Subcutaneous abdominal adipose tissue (tissue), 5 donors: ENCODE results near the gene ERLEC1.

ENCODE experiments used
- H3K27ac ChIP-seq: one replicate; pipeline ENCODE4 v1.7.0; 2013; ENCODE audit warnings: low read depth, mild to moderate bottlenecking, inconsistent platforms, low read length, moderate library complexity
- H3K27me3 ChIP-seq, 5 donors: one replicate each; pipeline ENCODE4 v1.7.0; 2013; ENCODE audit warnings: low read length in 5 of 5, inconsistent platforms in 1 of 5; ENCODE audit not compliant: control insufficient read depth in 5 of 5, insufficient read depth in 4 of 5
- H3K36me3 ChIP-seq, 5 donors: one replicate each; pipeline ENCODE4 v1.7.0; 2013; ENCODE audit warnings: low read length in 5 of 5; ENCODE audit not compliant: control insufficient read depth in 5 of 5, insufficient read depth in 5 of 5
- H3K4me1 ChIP-seq, 5 donors: one replicate each; pipeline ENCODE4 v1.7.0; 2013; ENCODE audit warnings: low read length in 5 of 5, mild to moderate bottlenecking in 3 of 5, moderate library complexity in 1 of 5; ENCODE audit not compliant: control insufficient read depth in 5 of 5, insufficient read depth in 5 of 5
- H3K4me3 ChIP-seq, 5 donors: one replicate each; pipeline ENCODE4 v1.7.0; 2013; ENCODE audit warnings: low read length in 5 of 5, low read depth in 1 of 5
- H3K9ac ChIP-seq, 5 donors: one replicate each; pipeline ENCODE4 v1.7.0; 2013; ENCODE audit warnings: low read length in 5 of 5, mild to moderate bottlenecking in 4 of 5, moderate library complexity in 3 of 5
- H3K9me3 ChIP-seq, 5 donors: one replicate each; pipeline ENCODE4 v1.7.0; 2013; ENCODE audit warnings: low read length in 5 of 5; ENCODE audit not compliant: control insufficient read depth in 5 of 5
- donor health status: healthy.
- donor health status: healthy.
- donor health status: healthy.
- donor health status: healthy.
- donor health status: healthy.

Gene ERLEC1

GRCh38 chr2:53852532-53852931 lies 65.7 kb downstream of the ERLEC1 start:
- H3K27ac ChIP-seq = no peak overlapping the region
- H3K4me3 ChIP-seq = no peak overlapping the region
- peaks cover 0 to 17% (median 15%) of the 10 kb centered on the region in 5 donors for H3K36me3 ChIP-seq
- no peak overlapping the region for H3K9ac ChIP-seq
- no peaks in the 10 kb centered on the region for H3K27me3 ChIP-seq
- H3K4me1 ChIP-seq = peaks cover 0 to 7% (median 2%) of the 10 kb centered on the region in 5 donors
- no peaks in the 10 kb centered on the region for H3K9me3 ChIP-seq

GRCh38 chr2:53854678-53855077 lies 67.8 kb downstream of the ERLEC1 start:
- Histone ChIP-seq H3K9me3 (no peaks in the 10 kb centered on the region), H3K27ac (no peak overlapping the region), H3K4me3 (no peak overlapping the region), H3K9ac (no peak overlapping the region), H3K4me1 (peaks cover 0 to 12% (median 2%) of the 10 kb centered on the region in 5 donors), H3K36me3 (peaks cover 0 to 17% (median 15%) of the 10 kb centered on the region in 5 donors), H3K27me3 (no peaks in the 10 kb centered on the region)

GRCh38 chr2:53856272-53856671 lies 69.4 kb downstream of the ERLEC1 start:
- Histone ChIP-seq H3K27ac (no peak overlapping the region), H3K4me1 (peaks cover 0 to 12% (median 4%) of the 10 kb centered on the region in 5 donors), H3K36me3 (peaks cover 0 to 22% (median 15%) of the 10 kb centered on the region in 5 donors), H3K4me3 (no peak overlapping the region), H3K9me3 (no peaks in the 10 kb centered on the region), H3K27me3 (no peaks in the 10 kb centered on the region), H3K9ac (no peak overlapping the region)

GRCh38 chr2:53859206-53860181 lies 72.7 kb downstream of the ERLEC1 start, which contains the start of gene GPR75:
GPR75 (minus strand) TSS chr2:53859967; CDS start chr2:53854756, 5,211 bp downstream.
- H3K4me3 ChIP-seq = peak within 1 kb of the TSS; percentile 18 to 62 (median 45)
- H3K27ac ChIP-seq = no peak within 1 kb of the TSS
- H3K4me1 ChIP-seq = peaks cover 1 to 19% (median 17%) of the 10 kb centered on the region in 5 donors
- peaks cover 0 to 11% (median 9%) of the 10 kb centered on the region in 5 donors for H3K36me3 ChIP-seq
- peak within 1 kb of the TSS in 2 of 5 donors; percentile 16 to 48 for H3K9ac ChIP-seq
- H3K9me3 ChIP-seq = no peaks in the 10 kb centered on the region
- H3K27me3 ChIP-seq = no peaks in the 10 kb centered on the region

- H3K36me3 ChIP-seq = peaks cover 10 to 30% (median 23%) of the 10 kb centered on the region in 5 donors
- H3K27me3 ChIP-seq = no peaks in the 10 kb centered on the region
- no peaks in the 10 kb centered on the region for H3K9me3 ChIP-seq
- no peak overlapping the region for H3K27ac ChIP-seq
- no peak overlapping the region for H3K9ac ChIP-seq
- no peak overlapping the region for H3K4me3 ChIP-seq
- H3K4me1 ChIP-seq = peaks cover 1 to 25% (median 17%) of the 10 kb centered on the region in 5 donors
Observed at GRCh38 chr2:53861824-53862223, 75.0 kb downstream of the ERLEC1 start.

GRCh38 chr2:53863538-53864227 lies 76.8 kb downstream of the ERLEC1 start:
- Histone ChIP-seq H3K27ac (no peak overlapping the region), H3K4me1 (peaks cover 1 to 25% (median 17%) of the 10 kb centered on the region in 5 donors), H3K9ac (no peak overlapping the region), H3K4me3 (no peak overlapping the region), H3K27me3 (no peaks in the 10 kb centered on the region), H3K9me3 (no peaks in the 10 kb centered on the region), H3K36me3 (peaks cover 10 to 40% (median 31%) of the 10 kb centered on the region in 5 donors)

GRCh38 chr2:53865264-53865663 lies 78.4 kb downstream of the ERLEC1 start:
- Histone ChIP-seq H3K27me3 (no peaks in the 10 kb centered on the region), H3K4me3 (no peak overlapping the region), H3K9ac (no peak overlapping the region), H3K27ac (no peak overlapping the region), H3K9me3 (no peaks in the 10 kb centered on the region), H3K36me3 (peaks cover 24 to 50% (median 32%) of the 10 kb centered on the region in 5 donors), H3K4me1 (peaks cover 1 to 22% (median 8%) of the 10 kb centered on the region in 5 donors)

- no peaks in the 10 kb centered on the region for H3K27me3 ChIP-seq
- H3K4me1 ChIP-seq = peaks cover 1 to 21% (median 6%) of the 10 kb centered on the region in 5 donors
- no peak overlapping the region for H3K4me3 ChIP-seq
- no peak overlapping the region for H3K27ac ChIP-seq
- H3K9me3 ChIP-seq = no peaks in the 10 kb centered on the region
- peaks cover 24 to 51% (median 34%) of the 10 kb centered on the region in 5 donors for H3K36me3 ChIP-seq
- H3K9ac ChIP-seq = no peak overlapping the region
Observed at GRCh38 chr2:53865962-53866361, 79.1 kb downstream of the ERLEC1 start.

- no peak overlapping the region for H3K4me3 ChIP-seq
- H3K4me1 ChIP-seq = peaks cover 1 to 21% (median 6%) of the 10 kb centered on the region in 5 donors
- H3K9me3 ChIP-seq = no peaks in the 10 kb centered on the region
- H3K36me3 ChIP-seq = peaks cover 24 to 54% (median 34%) of the 10 kb centered on the region in 5 donors
- no peak overlapping the region for H3K27ac ChIP-seq
- no peaks in the 10 kb centered on the region for H3K27me3 ChIP-seq
- H3K9ac ChIP-seq = no peak overlapping the region
Observed at GRCh38 chr2:53867169-53867568, 80.3 kb downstream of the ERLEC1 start.
